ENCODE measurements around the gene IAPP. TPM values are rescaled to one million over a fixed set of nuclear protein-coding genes. Genes with fewer than 3 reads are reported as not detected.

The IAPP gene
- total RNA-seq, result not detected

GRCh38 chr12:21372602-21373001 lies at the start of gene IAPP:
Gene IAPP, plus strand, starts transcription at chr12:21372902. Its CDS starts 450 bp downstream, at chr12:21373352.
- Mint-ChIP-seq H3K36me3 (ENCODE audit: low read depth) (no peaks in the 10 kb centered on the region), H3K27ac (no peak within 1 kb of the TSS), H3K4me3 (no peak within 1 kb of the TSS), H3K27me3 (ENCODE audit: low read depth) (peaks cover 3% of the 10 kb centered on the region), H3K4me1 (ENCODE audit: low read depth) (peaks cover 2% of the 10 kb centered on the region), H3K9me3 (no peaks in the 10 kb centered on the region)
- DNase-seq, result no peak
- intact Hi-C loops (cut with micrococcal nuclease), result no loop called here
- CTCF ChIA-PET, result interaction anchor here (0.6 kb wide), 1 partner anchor 325 kb away, joined by 3 read pairs; no protein-coding TSS in a partner anchor

GRCh38 chr12:21323736-21324135 lies 49.0 kb upstream of the IAPP start:
- intact Hi-C loops (cut with micrococcal nuclease), result no loop called here
- no peak for DNase-seq
- Mint-ChIP-seq H3K36me3 (ENCODE audit: low read depth) (no peaks in the 10 kb centered on the region), H3K4me3 (no peak overlapping the region), H3K27me3 (ENCODE audit: low read depth) (no peaks in the 10 kb centered on the region), H3K4me1 (ENCODE audit: low read depth) (no peaks in the 10 kb centered on the region), H3K27ac (no peak overlapping the region), H3K9me3 (peaks cover 14% of the 10 kb centered on the region)
- CTCF ChIA-PET, result interaction anchor here (1.2 kb wide), 1 partner anchor 27 kb away, joined by 4 read pairs; no protein-coding TSS in a partner anchor

GRCh38 chr12:21324551-21324950 lies 48.2 kb upstream of the IAPP start:
- H3K4me1 Mint-ChIP-seq (ENCODE audit: low read depth), result no peaks in the 10 kb centered on the region
- H3K27me3 Mint-ChIP-seq (ENCODE audit: low read depth), result no peaks in the 10 kb centered on the region
- no peak overlapping the region for H3K27ac Mint-ChIP-seq
- no peak for DNase-seq
- intact Hi-C loops (cut with micrococcal nuclease), result no loop called here
- CTCF ChIA-PET, result interaction anchor here (0.6 to 1.2 kb wide), 2 partner anchors 28 to 758 kb away, joined by 3 to 4 read pairs; no protein-coding TSS in a partner anchor
- H3K36me3 Mint-ChIP-seq (ENCODE audit: low read depth), result no peaks in the 10 kb centered on the region
- no peak overlapping the region for H3K4me3 Mint-ChIP-seq
- peaks cover 14% of the 10 kb centered on the region for H3K9me3 Mint-ChIP-seq

GRCh38 chr12:21328578-21328977 lies 44.1 kb upstream of the IAPP start:
- Mint-ChIP-seq H3K4me3 (no peak overlapping the region), H3K27me3 (ENCODE audit: low read depth) (no peaks in the 10 kb centered on the region), H3K27ac (no peak overlapping the region), H3K9me3 (peaks cover 17% of the 10 kb centered on the region), H3K4me1 (ENCODE audit: low read depth) (no peaks in the 10 kb centered on the region), H3K36me3 (ENCODE audit: low read depth) (no peaks in the 10 kb centered on the region)
- CTCF ChIA-PET, result no interaction called here
- no peak for DNase-seq
- intact Hi-C loops (cut with micrococcal nuclease), result no loop called here

- peaks cover 17% of the 10 kb centered on the region for H3K9me3 Mint-ChIP-seq
- intact Hi-C loops (cut with micrococcal nuclease), result no loop called here
- H3K27ac Mint-ChIP-seq, result no peak overlapping the region
- CTCF ChIA-PET, result no interaction called here
- no peaks in the 10 kb centered on the region for H3K4me1 Mint-ChIP-seq (ENCODE audit: low read depth)
- no peaks in the 10 kb centered on the region for H3K36me3 Mint-ChIP-seq (ENCODE audit: low read depth)
- DNase-seq, result no peak
- no peak overlapping the region for H3K4me3 Mint-ChIP-seq
- H3K27me3 Mint-ChIP-seq (ENCODE audit: low read depth), result peaks cover 3% of the 10 kb centered on the region
These were observed 41.9 kb upstream of the IAPP start for GRCh38 chr12:21330682-21331253.

GRCh38 chr12:21334771-21335325 lies 37.9 kb upstream of the IAPP start, which contains the start of gene SLCO1A2:
Gene SLCO1A2, minus strand, starts transcription at chr12:21334917. Its CDS starts 270 bp downstream, at chr12:21334647.
- Mint-ChIP-seq H3K27ac (no peak within 1 kb of the TSS), H3K36me3 (ENCODE audit: low read depth) (no peaks in the 10 kb centered on the region), H3K4me3 (no peak within 1 kb of the TSS), H3K27me3 (ENCODE audit: low read depth) (peaks cover 6% of the 10 kb centered on the region), H3K4me1 (ENCODE audit: low read depth) (no peaks in the 10 kb centered on the region), H3K9me3 (peaks cover 3% of the 10 kb centered on the region)
- intact Hi-C loops (cut with micrococcal nuclease), result no loop called here
- DNase-seq, result no peak
- CTCF ChIA-PET, result no interaction called here

GRCh38 chr12:21336656-21337055 lies 36.0 kb upstream of the IAPP start:
- H3K4me3 Mint-ChIP-seq, result no peak overlapping the region
- no peak overlapping the region for H3K27ac Mint-ChIP-seq
- no peaks in the 10 kb centered on the region for H3K9me3 Mint-ChIP-seq
- H3K36me3 Mint-ChIP-seq (ENCODE audit: low read depth), result no peaks in the 10 kb centered on the region
- CTCF ChIA-PET, result no interaction called here
- H3K4me1 Mint-ChIP-seq (ENCODE audit: low read depth), result no peaks in the 10 kb centered on the region
- intact Hi-C loops (cut with micrococcal nuclease), result no loop called here
- peaks cover 6% of the 10 kb centered on the region for H3K27me3 Mint-ChIP-seq (ENCODE audit: low read depth)
- no peak for DNase-seq

- Mint-ChIP-seq H3K9me3 (no peaks in the 10 kb centered on the region), H3K27ac (no peak overlapping the region), H3K36me3 (ENCODE audit: low read depth) (no peaks in the 10 kb centered on the region), H3K27me3 (ENCODE audit: low read depth) (peaks cover 6% of the 10 kb centered on the region), H3K4me1 (ENCODE audit: low read depth) (no peaks in the 10 kb centered on the region), H3K4me3 (no peak overlapping the region)
- DNase-seq, result no peak
- CTCF ChIA-PET, result no interaction called here
- intact Hi-C loops (cut with micrococcal nuclease), result no loop called here
These were observed 35.2 kb upstream of the IAPP start for GRCh38 chr12:21337453-21337852.

- H3K27ac Mint-ChIP-seq, result no peak overlapping the region
- no peaks in the 10 kb centered on the region for H3K36me3 Mint-ChIP-seq (ENCODE audit: low read depth)
- H3K9me3 Mint-ChIP-seq, result no peaks in the 10 kb centered on the region
- no peak for DNase-seq
- CTCF ChIA-PET, result no interaction called here
- no peak overlapping the region for H3K4me3 Mint-ChIP-seq
- intact Hi-C loops (cut with micrococcal nuclease), result no loop called here
- no peaks in the 10 kb centered on the region for H3K4me1 Mint-ChIP-seq (ENCODE audit: low read depth)
- H3K27me3 Mint-ChIP-seq (ENCODE audit: low read depth), result peaks cover 6% of the 10 kb centered on the region
These were observed 34.5 kb upstream of the IAPP start for GRCh38 chr12:21337959-21338744.

- CTCF ChIA-PET, result no interaction called here
- H3K27me3 Mint-ChIP-seq (ENCODE audit: low read depth), result peaks cover 3% of the 10 kb centered on the region
- intact Hi-C loops (cut with micrococcal nuclease), result no loop called here
- H3K4me1 Mint-ChIP-seq (ENCODE audit: low read depth), result no peaks in the 10 kb centered on the region
- no peaks in the 10 kb centered on the region for H3K36me3 Mint-ChIP-seq (ENCODE audit: low read depth)
- no peak overlapping the region for H3K27ac Mint-ChIP-seq
- no peaks in the 10 kb centered on the region for H3K9me3 Mint-ChIP-seq
- no peak overlapping the region for H3K4me3 Mint-ChIP-seq
- DNase-seq, result no peak
These were observed 32.8 kb upstream of the IAPP start for GRCh38 chr12:21339921-21340320.

GRCh38 chr12:21340403-21340802 lies 32.3 kb upstream of the IAPP start:
- no peaks in the 10 kb centered on the region for H3K4me1 Mint-ChIP-seq (ENCODE audit: low read depth)
- H3K36me3 Mint-ChIP-seq (ENCODE audit: low read depth), result no peaks in the 10 kb centered on the region
- H3K4me3 Mint-ChIP-seq, result no peak overlapping the region
- CTCF ChIA-PET, result no interaction called here
- H3K27ac Mint-ChIP-seq, result no peak overlapping the region
- peaks cover 3% of the 10 kb centered on the region for H3K27me3 Mint-ChIP-seq (ENCODE audit: low read depth)
- no peaks in the 10 kb centered on the region for H3K9me3 Mint-ChIP-seq
- intact Hi-C loops (cut with micrococcal nuclease), result no loop called here
- no peak for DNase-seq

- CTCF ChIA-PET, result interaction anchor here (0.8 kb wide), 1 partner anchor 93 kb away, joined by 3 read pairs; no protein-coding TSS in a partner anchor
- no peaks in the 10 kb centered on the region for H3K36me3 Mint-ChIP-seq (ENCODE audit: low read depth)
- H3K9me3 Mint-ChIP-seq, result no peaks in the 10 kb centered on the region
- H3K27ac Mint-ChIP-seq, result no peak overlapping the region
- H3K4me1 Mint-ChIP-seq (ENCODE audit: low read depth), result no peaks in the 10 kb centered on the region
- no peak for DNase-seq
- peaks cover 3% of the 10 kb centered on the region for H3K27me3 Mint-ChIP-seq (ENCODE audit: low read depth)
- no peak overlapping the region for H3K4me3 Mint-ChIP-seq
- intact Hi-C loops (cut with micrococcal nuclease), result no loop called here
These were observed 30.9 kb upstream of the IAPP start for GRCh38 chr12:21341769-21342168.

- Mint-ChIP-seq H3K4me3 (no peak overlapping the region), H3K27me3 (ENCODE audit: low read depth) (peaks cover 3% of the 10 kb centered on the region), H3K27ac (no peak overlapping the region), H3K4me1 (ENCODE audit: low read depth) (no peaks in the 10 kb centered on the region), H3K36me3 (ENCODE audit: low read depth) (no peaks in the 10 kb centered on the region), H3K9me3 (no peaks in the 10 kb centered on the region)
- DNase-seq, result no peak
- intact Hi-C loops (cut with micrococcal nuclease), result no loop called here
- CTCF ChIA-PET, result no interaction called here
These were observed 29.1 kb upstream of the IAPP start for GRCh38 chr12:21343636-21344035.
